ENCODE results near the gene WDR20. TPM values are rescaled to one million over a fixed set of nuclear protein-coding genes. Genes with fewer than 3 reads are reported as not detected.

WDR20 gene
- total and polyA plus RNA-seq, 2 of the 8 experiments (the other 6 are each of a cell fraction or from before 2014, with no cell fraction given) = 11.2 to 26.7 TPM

DNA sequence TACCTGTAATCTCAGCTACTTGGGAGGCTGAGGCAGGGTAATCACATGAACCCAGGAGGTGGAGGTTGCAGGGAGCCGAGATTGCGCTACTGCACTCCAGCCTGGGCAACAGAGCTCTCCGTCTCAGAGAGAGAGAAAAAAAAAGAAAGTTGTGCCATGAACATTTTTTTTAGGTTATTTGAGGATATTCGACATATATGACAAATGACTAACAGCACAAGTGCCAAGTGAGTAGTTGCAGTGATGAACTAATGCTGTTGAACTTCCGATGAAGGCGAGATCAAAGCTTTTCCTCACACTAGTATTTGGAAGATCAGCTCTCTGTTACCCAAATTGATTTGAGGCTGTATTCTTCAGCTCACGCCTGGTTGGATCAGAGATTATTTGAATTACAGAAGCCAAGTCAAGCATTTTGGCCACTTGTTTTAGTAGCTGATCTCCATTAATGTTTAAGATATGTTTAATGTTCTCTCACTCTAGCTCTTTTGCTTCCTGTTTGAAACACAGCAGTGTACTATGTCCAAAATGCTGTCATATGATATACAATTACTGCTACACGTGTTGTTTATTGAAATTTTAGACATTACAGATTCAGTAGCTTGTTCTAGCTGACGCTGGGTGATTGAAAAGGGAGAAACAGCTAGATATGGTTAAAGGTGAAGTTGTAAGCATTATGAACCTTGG, 43.4 kb downstream of the WDR20 start (continued):
- no peak for TF ChIP-seq SRF (IDR thresholded peaks at IDR 0.05; ENCODE audit: low read depth, low read length)
- TF ChIP-seq, protein P1, sequence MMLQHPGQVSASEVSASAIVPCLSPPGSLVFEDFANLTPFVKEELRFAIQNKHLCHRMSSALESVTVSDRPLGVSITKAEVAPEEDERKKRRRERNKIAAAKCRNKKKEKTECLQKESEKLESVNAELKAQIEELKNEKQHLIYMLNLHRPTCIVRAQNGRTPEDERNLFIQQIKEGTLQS (IDR thresholded peaks at IDR 0.05; ENCODE audit: insufficient read depth, low read depth, low read length) = no peak
- no peak for TF ChIP-seq ZNF274 (IDR thresholded peaks at IDR 0.05; ENCODE audit: borderline replicate concordance, extremely low read depth, low read length)
- TF ChIP-seq ATF2 (IDR thresholded peaks at IDR 0.05; ENCODE audit: low read length) = no peak
- no peak for TF ChIP-seq TEAD4 (IDR thresholded peaks at IDR 0.05; ENCODE audit: low read depth, low read length)
- TF ChIP-seq CTCF (IDR thresholded peaks at IDR 0.05; ENCODE audit: control extremely low read depth in 1 of 3, insufficient read depth in 1 of 3, low read depth in 1 of 3, low read length in 3 of 3) = no peak
- no peak for TF ChIP-seq CBX8 (IDR thresholded peaks at IDR 0.05; ENCODE audit: borderline replicate concordance, low read depth, low read length)
- TF ChIP-seq CHD2 (IDR thresholded peaks at IDR 0.05; ENCODE audit: low read length) = no peak
